ENCODE measurements around the gene MMS19.

MMS19 gene

DNA sequence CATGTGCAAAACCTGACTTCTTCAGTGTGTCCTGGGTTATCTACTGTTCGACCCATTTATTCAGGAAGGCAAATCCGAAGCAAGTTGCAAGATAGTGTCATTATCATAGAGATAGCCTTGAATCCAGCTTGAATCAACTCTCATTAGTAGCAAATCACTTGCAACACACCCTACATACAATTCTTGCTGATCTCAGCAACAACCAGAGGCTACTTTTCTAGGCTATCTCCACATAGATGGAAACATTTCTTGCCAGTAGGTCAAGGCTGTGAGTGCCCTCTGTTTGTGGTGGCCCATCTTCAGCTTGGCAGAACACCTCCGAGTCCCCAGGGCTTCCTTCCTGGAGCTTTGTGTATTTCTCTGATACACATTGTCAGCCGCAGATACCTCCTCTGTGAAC, 12.5 kb upstream of the MMS19 start:
- Histone ChIP-seq H3K9me3 (ENCODE audit: severe bottlenecking) (no peaks in the 10 kb centered on the region), H3K27me3 (ENCODE audit: insufficient read depth, low read depth, severe bottlenecking) (no peaks in the 10 kb centered on the region), H3K27ac (no peak overlapping the region), H3K4me3 (ENCODE audit: low read depth, low read length) (no peak overlapping the region), H3K36me3 (no peaks in the 10 kb centered on the region)
- TF ChIP-seq, protein P1, sequence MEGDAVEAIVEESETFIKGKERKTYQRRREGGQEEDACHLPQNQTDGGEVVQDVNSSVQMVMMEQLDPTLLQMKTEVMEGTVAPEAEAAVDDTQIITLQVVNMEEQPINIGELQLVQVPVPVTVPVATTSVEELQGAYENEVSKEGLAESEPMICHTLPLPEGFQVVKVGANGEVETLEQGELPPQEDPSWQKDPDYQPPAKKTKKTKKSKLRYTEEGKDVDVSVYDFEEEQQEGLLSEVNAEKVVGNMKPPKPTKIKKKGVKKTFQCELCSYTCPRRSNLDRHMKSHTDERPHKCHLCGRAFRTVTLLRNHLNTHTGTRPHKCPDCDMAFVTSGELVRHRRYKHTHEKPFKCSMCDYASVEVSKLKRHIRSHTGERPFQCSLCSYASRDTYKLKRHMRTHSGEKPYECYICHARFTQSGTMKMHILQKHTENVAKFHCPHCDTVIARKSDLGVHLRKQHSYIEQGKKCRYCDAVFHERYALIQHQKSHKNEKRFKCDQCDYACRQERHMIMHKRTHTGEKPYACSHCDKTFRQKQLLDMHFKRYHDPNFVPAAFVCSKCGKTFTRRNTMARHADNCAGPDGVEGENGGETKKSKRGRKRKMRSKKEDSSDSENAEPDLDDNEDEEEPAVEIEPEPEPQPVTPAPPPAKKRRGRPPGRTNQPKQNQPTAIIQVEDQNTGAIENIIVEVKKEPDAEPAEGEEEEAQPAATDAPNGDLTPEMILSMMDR (IDR thresholded peaks at IDR 0.05; ENCODE audit: low read depth, low read length): no peak
- no peak for DNase-seq

DNA sequence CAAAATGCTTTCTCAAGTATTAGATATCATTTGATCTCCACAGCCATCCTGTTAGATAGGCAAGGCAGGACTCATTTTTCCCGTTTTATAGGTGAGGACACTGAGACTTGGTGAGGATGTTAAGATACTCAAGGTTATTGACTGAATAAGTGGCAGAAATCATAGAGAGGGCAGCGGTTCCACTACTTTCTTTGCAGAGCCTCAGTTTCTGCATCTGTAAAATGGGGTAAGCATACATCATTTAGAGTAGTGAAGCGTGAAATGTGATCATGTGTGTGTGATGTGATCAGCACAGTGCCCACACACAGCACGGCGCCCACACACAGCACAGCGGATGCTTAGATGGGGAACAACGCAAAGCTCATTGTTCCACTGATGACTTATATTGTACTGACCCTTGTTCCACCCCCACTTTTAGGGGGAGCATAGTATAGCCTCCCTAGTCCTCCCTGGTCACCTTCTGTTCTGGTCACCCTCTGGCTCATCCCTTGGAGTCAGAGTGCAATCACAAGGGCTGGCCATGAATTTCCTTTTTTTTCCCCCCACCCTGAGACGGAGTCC, 11.0 kb upstream of the MMS19 start:
- Histone ChIP-seq H3K4me3 (ENCODE audit: low read depth, low read length) (no peak overlapping the region), H3K27me3 (ENCODE audit: insufficient read depth, low read depth, severe bottlenecking) (no peaks in the 10 kb centered on the region), H3K27ac (no peak overlapping the region), H3K36me3 (no peaks in the 10 kb centered on the region), H3K9me3 (ENCODE audit: severe bottlenecking) (no peaks in the 10 kb centered on the region)
- TF ChIP-seq, protein P1 (IDR thresholded peaks at IDR 0.05; ENCODE audit: low read depth, low read length): no peak
- no peak for DNase-seq

GRCh38 chr10:97508342-97508741, 10.1 kb upstream of the MMS19 start:
- H3K27ac ChIP-seq: no peak overlapping the region
- H3K4me3 ChIP-seq (ENCODE audit: low read depth, low read length): no peak overlapping the region
- H3K27me3 ChIP-seq (ENCODE audit: insufficient read depth, low read depth, severe bottlenecking): no peaks in the 10 kb centered on the region
- no peaks in the 10 kb centered on the region for H3K9me3 ChIP-seq (ENCODE audit: severe bottlenecking)
- TF ChIP-seq, protein P1 (IDR thresholded peaks at IDR 0.05; ENCODE audit: low read depth, low read length): no peak
- DNase-seq: no peak
- no peaks in the 10 kb centered on the region for H3K36me3 ChIP-seq

DNA sequence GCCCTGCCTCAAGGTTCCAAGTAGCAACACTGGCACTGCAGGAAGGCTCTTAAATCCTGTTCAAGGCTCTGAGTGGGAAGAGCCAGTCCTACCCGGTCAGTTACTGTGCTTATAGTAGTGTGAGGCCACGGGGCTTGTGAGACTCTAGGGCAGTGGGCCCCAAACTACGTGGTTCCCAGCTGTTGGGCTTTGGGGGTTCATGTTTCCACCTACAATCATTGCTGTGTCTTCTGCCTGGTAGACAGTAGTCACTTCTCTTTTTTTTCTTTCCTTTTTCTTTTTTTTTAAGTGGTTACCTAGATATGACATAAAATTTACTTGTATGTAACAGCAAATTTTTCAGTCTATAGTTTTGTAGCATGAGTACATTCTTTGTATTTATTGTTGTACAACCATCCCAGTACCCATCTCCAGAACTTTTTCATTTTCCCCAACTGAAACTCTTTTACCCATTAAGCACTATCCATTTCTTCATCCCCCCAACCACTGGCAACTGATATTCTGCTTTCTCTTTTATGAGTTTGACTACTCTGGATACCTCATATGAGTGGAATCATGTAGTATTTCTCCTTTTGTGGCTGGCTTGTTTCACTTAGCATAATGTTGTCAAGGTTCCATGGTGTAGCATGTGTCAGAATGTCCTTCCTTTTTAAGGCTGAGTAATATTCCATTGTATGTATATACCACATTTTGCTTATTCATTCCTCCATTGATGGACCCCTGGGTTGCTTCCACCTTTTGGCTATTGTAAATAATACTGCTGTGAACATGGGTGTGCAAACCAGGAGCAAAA, 8.2 kb upstream of the MMS19 start:
- no peaks in the 10 kb centered on the region for H3K9me3 ChIP-seq (ENCODE audit: severe bottlenecking)
- no peak overlapping the region for H3K4me3 ChIP-seq (ENCODE audit: low read depth, low read length)
- TF ChIP-seq, protein P1 (IDR thresholded peaks at IDR 0.05; ENCODE audit: low read depth, low read length): no peak
- H3K36me3 ChIP-seq: no peaks in the 10 kb centered on the region
- H3K27ac ChIP-seq: no peak overlapping the region
- DNase-seq: no peak
- no peaks in the 10 kb centered on the region for H3K27me3 ChIP-seq (ENCODE audit: insufficient read depth, low read depth, severe bottlenecking)

GRCh38 chr10:97505152-97505551, 6.9 kb upstream of the MMS19 start:
- H3K4me3 ChIP-seq (ENCODE audit: low read depth, low read length): no peak overlapping the region
- no peaks in the 10 kb centered on the region for H3K36me3 ChIP-seq
- no peak for DNase-seq
- H3K27ac ChIP-seq: no peak overlapping the region
- H3K9me3 ChIP-seq (ENCODE audit: severe bottlenecking): no peaks in the 10 kb centered on the region
- TF ChIP-seq, protein P1 (IDR thresholded peaks at IDR 0.05; ENCODE audit: low read depth, low read length): no peak
- H3K27me3 ChIP-seq (ENCODE audit: insufficient read depth, low read depth, severe bottlenecking): peaks cover 8% of the 10 kb centered on the region
